ENCODE data around the gene LMO2.
"Not testable (repeated sequence)": the region's sequence is repeated elsewhere in the genome, so short reads cannot be mapped to it uniquely, and the experiment has no call there.

Gene LMO2

GRCh38 chr11:33867996-33868646, 23.8 kb downstream of the LMO2 start:
- Histone ChIP-seq H3K4me3 (peak overlapping the region; percentile 41 to 66 (median 51)), H3K27ac (peak overlapping the region in 18 of 21 experiments; percentile 68 to 90 (median 84))

GRCh38 chr11:33867561-33867960, 24.3 kb downstream of the LMO2 start:
- Histone ChIP-seq H3K4me3 (peak overlapping the region in 3 of 7 experiments; percentile 53 to 66 (median 55)), H3K27ac (peak overlapping the region in 3 of 21 experiments; percentile 84 to 85 (median 84))

- no peak overlapping the region for H3K4me3 ChIP-seq
- H3K27ac ChIP-seq: no peak overlapping the region
Observed at GRCh38 chr11:33866936-33867335, 24.9 kb downstream of the LMO2 start.

GRCh38 chr11:33864479-33864878, 27.4 kb downstream of the LMO2 start:
- no peak overlapping the region for H3K27ac ChIP-seq

GRCh38 chr11:33863418-33864172, 28.3 kb downstream of the LMO2 start:
- H3K4me3 ChIP-seq: no peak overlapping the region
- H3K27ac ChIP-seq: no peak overlapping the region

More at GRCh38 chr11:33864479-33864878, 27.4 kb downstream of the LMO2 start:
- H3K4me3 ChIP-seq: no peak overlapping the region

- H3K4me3 ChIP-seq: no peak overlapping the region
- H3K27ac ChIP-seq: peak overlapping the region in 1 of 21 experiments; percentile 48
Observed at GRCh38 chr11:33861941-33862589, 29.8 kb downstream of the LMO2 start.

- Histone ChIP-seq H3K27ac (peak overlapping the region in 1 of 21 experiments; percentile 48), H3K4me3 (no peak overlapping the region)
Observed at GRCh38 chr11:33861386-33861785, 30.5 kb downstream of the LMO2 start.

- no peak overlapping the region for H3K27ac ChIP-seq
- no peak overlapping the region for H3K4me3 ChIP-seq
Observed at GRCh38 chr11:33860926-33861325, 30.9 kb downstream of the LMO2 start.

- Histone ChIP-seq H3K27ac (no peak overlapping the region), H3K4me3 (no peak overlapping the region)
Observed at GRCh38 chr11:33859306-33859705, 32.6 kb downstream of the LMO2 start.

GRCh38 chr11:33857933-33858371, 33.9 kb downstream of the LMO2 start:
- Histone ChIP-seq H3K4me3 (no peak overlapping the region), H3K27ac (no peak overlapping the region)

GRCh38 chr11:33855500-33855899, 36.4 kb downstream of the LMO2 start:
- H3K27ac ChIP-seq: no peak overlapping the region

GRCh38 chr11:33848717-33849390, 43.0 kb downstream of the LMO2 start:
- Histone ChIP-seq H3K27ac (no peak overlapping the region), H3K4me3 (no peak overlapping the region)

More at GRCh38 chr11:33855500-33855899, 36.4 kb downstream of the LMO2 start:
- no peak overlapping the region for H3K4me3 ChIP-seq

GRCh38 chr11:33847251-33847650, 44.6 kb downstream of the LMO2 start:
- H3K4me3 ChIP-seq: no peak overlapping the region
- no peak overlapping the region for H3K27ac ChIP-seq

- no peak overlapping the region for H3K27ac ChIP-seq
Observed at GRCh38 chr11:33844236-33844635, 47.6 kb downstream of the LMO2 start.

GRCh38 chr11:33843018-33843417, 48.9 kb downstream of the LMO2 start:
- no peak overlapping the region for H3K4me3 ChIP-seq
- no peak overlapping the region for H3K27ac ChIP-seq

More at GRCh38 chr11:33844236-33844635, 47.6 kb downstream of the LMO2 start:
- H3K4me3 ChIP-seq: no peak overlapping the region

- Histone ChIP-seq H3K4me3 (no peak overlapping the region), H3K27ac (no peak overlapping the region)
Observed at GRCh38 chr11:33842236-33842915, 49.5 kb downstream of the LMO2 start.

GRCh38 chr11:33838234-33838633, 53.6 kb downstream of the LMO2 start:
- not testable (repeated sequence) for H3K27ac ChIP-seq, H3K4me3 ChIP-seq

GRCh38 chr11:33837334-33837733, 54.5 kb downstream of the LMO2 start:
- not testable (repeated sequence) for H3K27ac ChIP-seq, H3K4me3 ChIP-seq

GRCh38 chr11:33835143-33835878, 56.6 kb downstream of the LMO2 start:
- H3K27ac ChIP-seq: no peak overlapping the region
- no peak overlapping the region for H3K4me3 ChIP-seq
